Sigmoid colon (tissue), 4 donors: Measurements from ENCODE around the gene PAK4.

Experiments used
- CTCF ChIP-seq, 4 experiments: fragments of 450-650 bp in 3 of 4; fragments of 200-600 bp in 1 of 4; IDR thresholded peaks; one replicate each; pipeline ENCODE4 v1.5.1; 2016 to 2019; ENCODE audit warnings: antibody characterized with exemption in 4 of 4, mild to moderate bottlenecking in 3 of 4, moderate library complexity in 2 of 4
- POLR2AphosphoS5 ChIP-seq, 4 donors: sonication (generic); formaldehyde crosslinking; IDR thresholded peaks; one replicate each; pipeline ENCODE4 v1.6.1; 2017; ENCODE audit warnings: antibody characterized with exemption in 4 of 4

DNA sequence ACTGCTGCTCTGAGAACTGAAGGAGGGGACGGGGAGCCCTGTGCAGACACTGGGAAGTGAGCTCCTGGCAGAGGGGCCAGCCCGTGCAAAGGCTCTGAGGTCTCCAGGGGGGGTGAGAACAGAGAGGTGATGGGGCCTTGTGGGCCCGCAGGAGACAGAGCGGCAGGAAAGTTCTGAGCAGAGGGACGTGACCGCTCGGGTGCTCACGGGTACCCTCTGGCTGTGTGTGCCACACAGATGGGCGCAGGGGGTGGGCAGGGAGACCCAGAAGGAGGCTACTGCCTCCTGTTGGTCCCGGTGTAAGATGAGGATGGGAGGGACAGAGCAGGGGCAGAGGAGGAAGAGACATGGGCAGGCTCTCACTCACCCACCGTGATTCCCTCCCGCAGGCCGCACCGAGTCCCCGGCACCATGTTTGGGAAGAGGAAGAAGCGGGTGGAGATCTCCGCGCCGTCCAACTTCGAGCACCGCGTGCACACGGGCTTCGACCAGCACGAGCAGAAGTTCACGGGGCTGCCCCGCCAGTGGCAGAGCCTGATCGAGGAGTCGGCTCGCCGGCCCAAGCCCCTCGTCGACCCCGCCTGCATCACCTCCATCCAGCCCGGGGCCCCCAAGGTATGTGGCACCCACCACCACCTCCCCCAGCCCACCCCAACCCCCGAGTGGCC is 43.7 kb downstream of the PAK4 start:
- TF ChIP-seq CTCF (IDR thresholded peaks at IDR 0.05) (no peak), POLR2AphosphoS5 (IDR thresholded peaks at IDR 0.05) (no peak)
